ENCODE measurements around the gene CYFIP1. TPM values are rescaled to one million over a fixed set of nuclear protein-coding genes. Genes with fewer than 3 reads are reported as not detected.

The CYFIP1 gene
- total RNA-seq, 1 experiment from 2014 or later: 101 TPM

GRCh38 chr15:22973286-22973685 is 6.9 kb downstream of the CYFIP1 start:
- in situ Hi-C loops (cut with HindIII; ENCODE audit: low sequenced_read_pairs): no loop called here
- no peak for DNase-seq (ENCODE audit: low spot score)

DNA sequence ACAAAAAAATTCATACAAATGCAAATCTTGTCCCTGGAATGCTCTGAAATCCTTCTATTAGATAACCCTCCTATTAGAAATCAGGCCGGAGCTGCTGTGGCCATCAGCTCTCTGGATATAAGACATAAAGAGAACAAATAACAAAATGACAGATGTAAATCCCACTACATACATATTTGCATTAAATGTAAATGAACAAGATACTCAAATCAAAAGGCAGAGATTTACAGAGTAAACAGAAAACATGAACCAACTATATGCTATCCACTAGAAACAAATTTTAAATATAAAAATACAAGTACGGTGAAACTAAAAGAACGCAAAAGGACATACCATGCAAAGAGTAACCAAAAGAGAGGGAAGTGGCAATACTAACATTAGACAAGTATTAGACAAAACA is 10.7 kb downstream of the CYFIP1 start:
- in situ Hi-C loops (cut with HindIII; ENCODE audit: low sequenced_read_pairs): no loop called here
- DNase-seq (ENCODE audit: low spot score): no peak

DNA sequence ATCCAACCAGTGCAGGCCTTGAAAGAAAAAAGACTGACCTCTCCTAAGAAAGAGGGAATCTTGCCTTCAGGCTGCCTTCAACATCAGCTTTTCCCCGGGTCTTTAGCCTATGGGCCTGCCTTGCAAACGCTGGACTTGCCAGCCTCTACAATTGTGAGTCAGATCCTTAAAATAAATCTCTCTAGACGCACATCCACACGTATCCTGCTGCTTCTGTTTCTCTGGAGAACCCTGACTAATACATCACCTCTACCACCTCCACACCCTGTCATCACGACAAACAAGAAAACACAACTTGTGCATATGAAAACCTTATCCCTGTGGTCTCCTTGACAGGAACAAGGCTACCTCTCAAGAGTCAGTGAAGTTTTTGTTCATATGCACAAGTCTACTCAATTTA is 11.8 kb downstream of the CYFIP1 start:
- in situ Hi-C loops (cut with HindIII; ENCODE audit: low sequenced_read_pairs): no loop called here
- no peak for DNase-seq (ENCODE audit: low spot score)

- in situ Hi-C loops (cut with HindIII; ENCODE audit: low sequenced_read_pairs): no loop called here
- DNase-seq (ENCODE audit: low spot score): no peak
Observed at GRCh38 chr15:22967084-22967770, 12.9 kb downstream of the CYFIP1 start.

DNA sequence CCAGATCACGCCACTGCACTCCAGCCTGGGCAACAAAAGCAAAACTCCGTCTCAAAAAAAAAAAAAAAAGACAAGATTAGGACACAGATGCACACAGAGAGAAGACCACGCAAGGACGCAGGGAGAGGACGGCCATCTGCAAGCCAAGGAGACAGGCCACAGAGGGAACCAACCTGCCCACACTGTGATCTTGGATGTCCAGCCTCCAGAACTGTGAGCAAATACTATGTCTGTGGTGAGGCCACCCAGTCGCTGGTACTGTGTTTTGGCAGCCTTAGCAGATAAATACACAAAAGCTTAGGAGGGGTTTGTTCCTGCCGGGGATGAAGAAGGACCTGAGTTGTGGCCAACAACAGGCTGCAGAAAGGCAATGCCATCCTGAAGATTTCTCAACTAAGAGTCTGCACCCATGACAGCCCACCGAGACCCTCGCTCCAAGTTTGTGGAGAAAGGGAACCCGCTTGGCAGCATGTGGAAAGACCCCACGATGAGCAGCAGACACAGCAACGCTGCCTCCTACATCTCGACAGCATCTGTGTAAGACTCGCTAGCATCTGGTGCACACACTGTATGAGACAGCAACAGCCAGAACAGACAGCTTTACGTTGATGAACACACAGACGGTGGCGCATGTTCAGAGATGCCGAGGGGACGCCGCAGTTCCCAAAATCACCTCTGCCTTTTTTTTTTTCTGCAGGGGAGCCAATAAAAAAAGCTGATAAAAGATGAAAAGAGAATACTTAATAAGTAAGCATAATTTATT is 13.7 kb downstream of the CYFIP1 start:
- DNase-seq (ENCODE audit: low spot score): no peak
- in situ Hi-C loops (cut with HindIII; ENCODE audit: low sequenced_read_pairs): no loop called here

GRCh38 chr15:22963641-22964040 is 16.5 kb downstream of the CYFIP1 start:
- no peak for DNase-seq (ENCODE audit: low spot score)
- in situ Hi-C loops (cut with HindIII; ENCODE audit: low sequenced_read_pairs): no loop called here

DNA sequence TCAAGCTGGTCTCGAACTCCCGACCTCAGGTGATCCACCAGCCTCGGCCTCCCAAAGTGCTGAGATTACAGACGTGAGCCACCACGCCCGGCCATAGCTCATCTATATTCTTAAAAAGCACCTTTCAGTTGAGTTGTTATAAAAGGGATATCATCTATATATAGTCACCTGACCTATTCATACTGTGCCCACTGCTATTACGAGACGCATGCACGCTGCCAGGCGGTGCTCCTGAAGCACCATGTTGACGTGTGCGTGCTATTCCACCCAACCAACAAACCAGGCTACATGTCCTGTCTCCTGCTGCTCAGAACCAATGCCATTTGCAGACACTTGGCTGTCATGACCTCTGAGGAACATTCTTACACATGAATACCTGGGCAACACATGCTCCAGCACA is 17.6 kb downstream of the CYFIP1 start:
- no peak for DNase-seq (ENCODE audit: low spot score)
- in situ Hi-C loops (cut with HindIII; ENCODE audit: low sequenced_read_pairs): no loop called here

- DNase-seq (ENCODE audit: low spot score): no peak
- in situ Hi-C loops (cut with HindIII; ENCODE audit: low sequenced_read_pairs): no loop called here
Observed at GRCh38 chr15:22961762-22962161, 18.4 kb downstream of the CYFIP1 start.

GRCh38 chr15:22960556-22960955 is 19.6 kb downstream of the CYFIP1 start:
- in situ Hi-C loops (cut with HindIII; ENCODE audit: low sequenced_read_pairs): no loop called here
- DNase-seq (ENCODE audit: low spot score): no peak

GRCh38 chr15:22960126-22960525 is 20.0 kb downstream of the CYFIP1 start:
- no peak for DNase-seq (ENCODE audit: low spot score)
- in situ Hi-C loops (cut with HindIII; ENCODE audit: low sequenced_read_pairs): no loop called here

DNA sequence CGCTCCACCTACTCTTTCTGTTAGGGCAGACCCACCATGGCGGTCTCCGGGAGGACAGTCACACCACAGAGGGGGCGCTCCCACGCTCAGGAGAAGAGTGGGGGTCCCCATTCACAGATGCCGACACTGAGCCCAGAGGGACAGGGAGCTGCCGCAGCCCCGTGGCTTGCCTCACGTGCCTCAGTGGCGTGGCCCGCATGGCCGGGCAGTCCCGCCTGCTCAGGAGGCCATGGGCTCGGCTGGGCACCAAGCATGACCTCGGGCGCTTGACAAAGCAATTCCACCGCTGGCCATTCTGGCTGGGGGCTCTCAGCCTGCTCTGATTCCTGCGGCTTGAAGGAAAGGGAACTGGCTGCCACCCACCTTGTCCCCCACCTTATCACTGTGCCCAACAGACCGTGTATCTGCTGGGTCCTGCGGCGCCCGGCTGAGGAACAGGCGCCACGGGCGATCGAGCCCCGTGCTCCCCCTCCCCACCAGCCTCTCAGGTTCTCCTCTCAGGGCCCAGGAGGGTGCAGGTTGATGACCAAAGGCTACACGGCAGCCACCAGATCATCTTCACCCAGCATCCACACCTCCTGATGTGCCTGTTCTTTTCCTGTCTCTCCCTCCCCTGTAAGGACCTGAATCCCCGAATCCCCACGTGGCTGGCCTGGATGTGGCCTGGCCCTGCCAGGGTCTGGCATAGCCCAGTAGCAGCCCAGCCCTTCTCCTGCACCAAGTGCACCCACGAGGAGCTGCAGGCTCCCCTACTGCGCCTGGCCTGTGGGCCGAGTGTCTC is 20.7 kb downstream of the CYFIP1 start:
- in situ Hi-C loops (cut with HindIII; ENCODE audit: low sequenced_read_pairs): no loop called here
- DNase-seq (ENCODE audit: low spot score): no peak

DNA sequence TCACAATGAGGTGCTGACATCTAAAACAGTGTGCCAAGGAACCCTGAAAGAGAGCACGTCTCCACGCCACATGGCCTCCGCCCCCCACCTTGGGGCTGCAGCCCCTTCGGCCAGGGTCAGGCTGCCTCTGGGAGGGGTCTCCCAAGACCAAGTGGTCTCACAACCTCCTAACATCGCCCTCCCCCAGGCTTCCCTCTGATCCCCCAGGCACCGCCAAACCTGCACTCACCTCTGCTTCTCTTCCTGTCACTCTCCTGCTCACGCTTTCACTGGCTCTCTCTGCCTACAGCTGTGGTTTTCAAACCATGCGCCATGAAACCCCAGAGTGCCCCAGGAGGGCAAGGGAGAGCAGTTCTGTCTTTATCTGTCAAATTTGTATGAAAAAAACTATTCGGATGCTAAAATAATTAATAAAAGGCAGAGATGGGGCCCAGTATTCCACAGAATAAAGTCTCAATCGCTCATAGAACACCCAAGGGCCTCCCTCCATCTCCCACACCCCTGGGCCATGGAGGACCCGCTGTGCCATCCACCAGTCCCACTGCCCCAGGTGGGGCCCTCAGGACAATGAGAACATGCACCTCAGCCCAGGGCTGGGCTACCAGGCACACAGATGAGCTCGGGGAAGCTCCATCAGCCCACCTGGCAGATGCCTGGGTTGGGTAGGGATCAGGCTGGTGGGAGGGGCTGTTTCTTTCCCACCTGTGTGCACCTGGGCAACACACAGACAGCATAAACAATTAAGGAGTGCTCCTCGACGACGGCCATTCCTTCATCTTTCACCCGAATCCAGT is 21.5 kb downstream of the CYFIP1 start:
- in situ Hi-C loops (cut with HindIII; ENCODE audit: low sequenced_read_pairs): no loop called here
- no peak for DNase-seq (ENCODE audit: low spot score)

- in situ Hi-C loops (cut with HindIII; ENCODE audit: low sequenced_read_pairs): no loop called here
- DNase-seq (ENCODE audit: low spot score): no peak
Observed at GRCh38 chr15:22956978-22957260, 23.2 kb downstream of the CYFIP1 start.

DNA sequence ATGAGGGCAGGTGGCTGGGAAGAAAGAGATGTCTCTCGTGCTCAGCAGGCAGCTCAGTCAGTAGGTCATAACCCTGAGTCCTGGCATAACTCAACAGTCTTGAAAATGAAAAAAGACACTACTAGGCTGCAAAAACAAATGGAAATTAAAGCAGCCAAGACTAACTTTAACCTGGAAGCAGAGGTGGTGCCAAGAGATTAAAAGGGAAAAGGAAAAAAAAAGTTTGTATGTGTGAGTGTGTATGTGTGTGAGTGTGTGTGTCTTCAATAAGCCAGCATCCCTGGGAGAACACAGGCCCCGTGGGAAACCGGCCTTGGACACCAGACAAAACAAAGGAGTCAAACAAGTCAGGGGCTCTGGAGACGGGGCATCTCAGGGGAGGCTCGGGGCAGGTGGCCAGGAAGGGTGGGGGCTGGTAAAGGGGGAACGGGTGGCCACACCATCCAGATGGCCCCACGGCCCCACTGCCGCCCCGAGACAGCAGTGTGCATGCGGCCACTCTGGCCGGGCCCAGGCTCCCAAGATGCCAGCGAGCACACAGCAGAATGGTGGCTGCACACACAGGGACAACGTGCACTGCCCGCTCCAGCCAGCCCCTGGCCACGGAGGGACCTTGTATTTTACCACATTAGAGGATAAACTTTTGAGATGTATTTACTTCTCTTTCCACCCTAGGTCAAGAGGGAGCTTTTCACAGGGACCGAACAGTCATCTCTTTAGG is 23.8 kb downstream of the CYFIP1 start:
- in situ Hi-C loops (cut with HindIII; ENCODE audit: low sequenced_read_pairs): no loop called here
- no peak for DNase-seq (ENCODE audit: low spot score)

- in situ Hi-C loops (cut with HindIII; ENCODE audit: low sequenced_read_pairs): no loop called here
- DNase-seq (ENCODE audit: low spot score): no peak
Observed at GRCh38 chr15:22955544-22956119, 24.5 kb downstream of the CYFIP1 start.

DNA sequence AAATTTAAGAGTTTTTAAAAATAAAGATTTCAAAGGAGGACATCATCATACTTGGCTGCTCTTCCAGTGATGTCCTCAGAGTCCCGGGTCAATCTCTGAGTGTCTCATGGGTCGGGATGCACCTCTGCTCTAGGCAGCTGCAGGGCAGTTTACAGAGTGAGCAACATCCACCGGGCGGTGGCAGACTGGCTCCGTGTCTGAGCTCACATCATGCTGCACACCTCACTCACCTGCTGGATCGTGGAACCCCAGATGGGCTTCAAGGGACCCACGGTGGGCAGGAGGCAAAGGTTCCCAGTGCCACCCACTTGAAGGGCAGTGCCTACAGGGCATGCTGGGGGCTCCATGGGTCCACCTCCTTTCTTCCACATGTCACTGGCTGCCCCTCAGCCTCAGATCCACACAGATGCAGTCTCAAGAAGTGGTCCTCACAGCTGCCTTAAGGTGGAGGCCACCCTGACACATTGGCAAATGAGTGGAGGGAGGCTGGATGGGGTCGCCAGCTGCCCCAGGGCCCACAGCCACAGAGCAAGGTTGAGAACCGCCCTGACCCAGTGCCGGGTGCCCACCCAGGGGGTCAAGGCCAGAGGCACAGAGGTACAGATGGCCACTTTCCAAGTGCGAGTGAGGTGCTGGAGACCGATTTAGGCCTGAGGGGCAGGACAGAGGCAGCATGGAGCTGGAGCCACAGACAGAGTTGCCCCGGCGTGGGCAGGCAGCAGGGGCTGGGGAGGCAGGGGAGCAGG is 25.2 kb downstream of the CYFIP1 start:
- in situ Hi-C loops (cut with HindIII; ENCODE audit: low sequenced_read_pairs): no loop called here
- DNase-seq (ENCODE audit: low spot score): no peak

DNA sequence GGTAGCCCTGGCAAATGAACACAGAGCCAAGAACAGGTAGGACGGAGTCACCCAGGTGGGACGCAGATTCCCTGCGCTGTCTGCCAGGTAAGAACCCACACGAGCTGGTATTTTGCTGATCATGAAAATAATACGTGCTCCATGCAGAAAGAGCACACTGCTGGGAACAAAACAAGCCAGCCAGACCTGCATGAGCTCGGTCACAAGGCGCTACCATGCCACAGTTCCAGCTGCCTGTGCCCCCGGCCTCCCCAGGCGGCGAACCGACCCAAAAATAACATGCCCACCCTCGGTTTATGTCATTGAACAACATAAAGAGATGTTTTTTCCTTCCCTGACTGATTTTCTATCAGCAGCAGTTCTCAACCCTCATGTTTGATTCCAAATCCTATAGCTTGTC is 25.8 kb downstream of the CYFIP1 start:
- DNase-seq (ENCODE audit: low spot score): no peak
- in situ Hi-C loops (cut with HindIII; ENCODE audit: low sequenced_read_pairs): no loop called here

Measured in G401 (cell line).